Progenitor cell of endocrine pancreas (in vitro differentiated cells): ENCODE measurements around the gene GRHPR. TPM values are rescaled to one million over a fixed set of nuclear protein-coding genes. Genes with fewer than 3 reads are reported as not detected.

Source experiments
- DNase-seq: peaks from one replicate; pipeline ENCODE4 v3.0.0; 2021; ENCODE audit warnings: low spot score; ENCODE audit not compliant: unreplicated experiment
- H3K27ac Mint-ChIP-seq: 2 replicates; pipeline ENCODE4 v1.8.0; 2021; ENCODE audit warnings: mild to moderate bottlenecking, moderate library complexity, mixed read lengths
- H3K27me3 Mint-ChIP-seq: 2 replicates; pipeline ENCODE4 v1.8.0; 2021; ENCODE audit warnings: mixed read lengths
- H3K36me3 Mint-ChIP-seq: 2 replicates; pipeline ENCODE4 v1.8.0; 2022; ENCODE audit warnings: mixed read lengths; ENCODE audit not compliant: insufficient read depth
- H3K4me1 Mint-ChIP-seq: 2 replicates; pipeline ENCODE4 v1.8.0; 2021; ENCODE audit warnings: low read depth, mixed read lengths
- H3K4me3 Mint-ChIP-seq: 2 replicates; pipeline ENCODE4 v1.8.0; 2021; ENCODE audit warnings: low read depth, mild to moderate bottlenecking, moderate library complexity, mixed read lengths
- H3K9me3 Mint-ChIP-seq: 2 replicates; pipeline ENCODE4 v1.8.0; 2021; ENCODE audit warnings: low read depth, mixed read lengths
- total RNA-seq: library from RNA; stranded (reverse); gene quantifications from 2 replicates; pipeline ENCODE4 v1.2.1, GENCODE V29; 2021
- TF ChIP-seq, protein P1 (sequence below): fragments of 200-600 bp; sonication (generic); IDR thresholded peaks from one replicate; pipeline ENCODE4 v1.5.0; 2021; ENCODE audit warnings: antibody characterized with exemption, mild to moderate bottlenecking; ENCODE audit not compliant: unreplicated experiment

GRHPR gene
- total RNA-seq, 1 donor from 2014 or later: 98.0 TPM

DNA sequence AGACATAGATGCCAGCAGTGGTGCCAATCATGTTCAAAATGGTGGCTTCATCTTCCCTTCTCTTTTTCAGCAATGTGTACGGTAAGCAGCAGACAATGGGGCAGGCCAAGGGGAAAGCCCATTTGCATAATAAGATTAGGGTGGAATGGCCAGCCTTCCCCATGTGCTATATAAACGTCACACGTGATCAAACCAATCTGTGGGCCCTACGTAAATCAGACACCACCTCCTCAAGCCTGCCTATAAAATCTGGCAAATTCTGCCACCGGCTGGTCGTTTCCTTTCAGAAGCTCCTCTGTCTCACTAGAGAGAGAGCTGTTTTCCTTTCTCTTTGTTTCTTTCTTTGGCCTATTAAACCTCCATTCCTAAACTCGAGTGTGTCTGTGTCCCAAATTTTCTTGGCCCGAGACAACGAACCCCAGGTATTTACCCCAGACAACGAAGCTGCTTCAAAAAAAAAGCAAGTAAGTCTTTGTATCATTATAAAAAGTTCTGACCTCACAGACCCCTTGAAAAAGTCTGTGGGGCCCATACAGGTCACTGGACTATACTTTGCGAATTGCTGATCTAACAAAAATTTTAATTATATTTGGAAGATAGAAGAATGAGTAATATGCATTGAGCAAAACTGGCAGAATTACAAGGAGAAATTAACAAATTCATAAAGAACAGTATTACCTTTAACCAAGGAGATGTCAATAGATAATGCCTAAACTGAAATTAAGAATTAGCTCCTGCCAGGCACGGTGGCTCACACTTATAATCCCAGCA is 27.6 kb downstream of the GRHPR start:
- H3K27me3 Mint-ChIP-seq: no peaks in the 10 kb centered on the region
- TF ChIP-seq, protein P1, sequence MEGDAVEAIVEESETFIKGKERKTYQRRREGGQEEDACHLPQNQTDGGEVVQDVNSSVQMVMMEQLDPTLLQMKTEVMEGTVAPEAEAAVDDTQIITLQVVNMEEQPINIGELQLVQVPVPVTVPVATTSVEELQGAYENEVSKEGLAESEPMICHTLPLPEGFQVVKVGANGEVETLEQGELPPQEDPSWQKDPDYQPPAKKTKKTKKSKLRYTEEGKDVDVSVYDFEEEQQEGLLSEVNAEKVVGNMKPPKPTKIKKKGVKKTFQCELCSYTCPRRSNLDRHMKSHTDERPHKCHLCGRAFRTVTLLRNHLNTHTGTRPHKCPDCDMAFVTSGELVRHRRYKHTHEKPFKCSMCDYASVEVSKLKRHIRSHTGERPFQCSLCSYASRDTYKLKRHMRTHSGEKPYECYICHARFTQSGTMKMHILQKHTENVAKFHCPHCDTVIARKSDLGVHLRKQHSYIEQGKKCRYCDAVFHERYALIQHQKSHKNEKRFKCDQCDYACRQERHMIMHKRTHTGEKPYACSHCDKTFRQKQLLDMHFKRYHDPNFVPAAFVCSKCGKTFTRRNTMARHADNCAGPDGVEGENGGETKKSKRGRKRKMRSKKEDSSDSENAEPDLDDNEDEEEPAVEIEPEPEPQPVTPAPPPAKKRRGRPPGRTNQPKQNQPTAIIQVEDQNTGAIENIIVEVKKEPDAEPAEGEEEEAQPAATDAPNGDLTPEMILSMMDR: no peak
- DNase-seq: no peak
- no peaks in the 10 kb centered on the region for H3K9me3 Mint-ChIP-seq
- no peak overlapping the region for H3K27ac Mint-ChIP-seq
- H3K4me3 Mint-ChIP-seq: no peak overlapping the region
- peaks cover 9% of the 10 kb centered on the region for H3K4me1 Mint-ChIP-seq
- peaks cover 11% of the 10 kb centered on the region for H3K36me3 Mint-ChIP-seq

DNA sequence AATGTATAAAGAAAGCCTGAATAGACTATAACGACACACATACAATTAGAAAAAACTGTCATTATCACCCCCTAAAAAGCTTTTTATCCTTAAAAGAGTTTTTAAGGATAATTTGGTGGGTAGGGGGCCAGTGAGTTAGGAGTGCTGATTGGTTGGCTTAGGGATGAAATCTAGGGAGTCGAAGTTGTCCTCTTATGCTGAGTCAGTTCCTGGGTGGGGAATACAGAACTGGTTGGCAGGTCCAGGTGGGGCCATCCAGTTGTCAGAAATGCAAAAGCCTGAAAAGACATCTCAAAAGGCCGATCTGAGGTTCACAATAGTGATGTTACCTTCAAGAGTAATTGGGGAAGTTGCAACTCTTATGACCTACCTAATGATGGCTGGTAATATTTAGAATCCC is 29.1 kb downstream of the GRHPR start:
- Mint-ChIP-seq H3K36me3 (peaks cover 16% of the 10 kb centered on the region), H3K27ac (no peak overlapping the region), H3K9me3 (no peaks in the 10 kb centered on the region), H3K4me1 (peaks cover 5% of the 10 kb centered on the region), H3K4me3 (no peak overlapping the region), H3K27me3 (no peaks in the 10 kb centered on the region)
- no peak for DNase-seq
- TF ChIP-seq, protein P1: no peak

DNA sequence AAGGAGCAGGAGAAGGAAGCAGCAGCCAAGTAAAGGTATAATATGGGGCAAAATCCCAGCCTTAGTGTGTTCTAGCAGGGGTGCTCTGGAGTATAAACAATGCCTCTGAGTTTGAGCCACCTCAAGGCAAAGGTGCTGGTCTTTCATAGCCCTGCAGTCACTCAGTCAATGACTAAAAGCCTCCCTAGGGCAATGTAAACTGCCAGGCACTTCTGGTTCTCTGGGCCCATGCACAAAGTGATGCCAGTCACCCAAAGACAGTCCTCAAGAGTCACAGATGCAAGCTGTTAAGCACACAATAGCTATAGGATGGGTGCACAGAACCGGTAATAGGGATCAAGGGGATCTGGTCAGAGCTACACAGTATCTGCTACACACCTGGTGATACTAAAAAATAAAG is 30.1 kb downstream of the GRHPR start:
- H3K9me3 Mint-ChIP-seq: no peaks in the 10 kb centered on the region
- peaks cover 6% of the 10 kb centered on the region for H3K4me1 Mint-ChIP-seq
- no peak for DNase-seq
- TF ChIP-seq, protein P1: no peak
- no peaks in the 10 kb centered on the region for H3K27me3 Mint-ChIP-seq
- H3K4me3 Mint-ChIP-seq: no peak overlapping the region
- H3K27ac Mint-ChIP-seq: no peak overlapping the region
- H3K36me3 Mint-ChIP-seq: peaks cover 16% of the 10 kb centered on the region

DNA sequence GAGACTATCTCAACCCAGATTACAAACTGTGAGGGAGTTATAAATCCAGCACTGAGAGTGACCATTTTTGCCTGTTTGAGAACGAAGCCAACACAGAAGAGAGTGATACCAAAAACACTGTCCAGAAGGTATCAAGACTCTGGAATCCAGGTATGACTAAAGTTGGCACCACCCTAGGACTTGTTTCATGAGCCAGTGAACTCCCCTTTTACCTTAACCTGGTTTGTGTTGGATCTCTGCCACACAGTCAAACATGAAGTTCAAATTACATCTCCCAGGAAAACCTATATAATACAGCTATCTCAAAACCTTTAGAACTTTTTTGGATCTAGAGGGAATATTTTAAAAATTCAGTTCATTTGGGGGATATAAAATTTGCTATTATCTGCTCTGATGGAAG is 31.3 kb downstream of the GRHPR start:
- Mint-ChIP-seq H3K9me3 (no peaks in the 10 kb centered on the region), H3K27ac (no peak overlapping the region), H3K4me1 (peaks cover 6% of the 10 kb centered on the region), H3K36me3 (peaks cover 14% of the 10 kb centered on the region), H3K4me3 (no peak overlapping the region), H3K27me3 (no peaks in the 10 kb centered on the region)
- DNase-seq: no peak
- TF ChIP-seq, protein P1: no peak

DNA sequence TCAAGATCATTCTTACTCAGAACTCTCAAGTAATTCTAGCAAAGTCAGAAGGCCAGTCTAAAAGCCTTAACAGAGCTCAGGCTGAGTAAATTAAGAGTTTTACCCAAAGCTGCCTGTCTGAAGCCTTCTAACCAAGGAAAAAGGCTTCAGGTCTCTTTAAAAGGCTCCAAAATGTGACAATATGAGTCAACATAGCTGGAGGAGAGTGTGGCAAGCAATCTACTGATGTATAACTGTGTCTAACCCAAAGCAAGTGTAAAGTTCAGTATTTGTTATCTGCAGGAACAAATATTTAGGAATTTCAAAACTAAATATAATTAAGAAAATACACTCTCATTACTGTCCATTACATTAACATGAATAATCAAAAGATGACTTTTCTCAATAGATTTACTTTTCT is 31.7 kb downstream of the GRHPR start:
- Mint-ChIP-seq H3K36me3 (peaks cover 14% of the 10 kb centered on the region), H3K27ac (no peak overlapping the region), H3K9me3 (no peaks in the 10 kb centered on the region), H3K27me3 (no peaks in the 10 kb centered on the region), H3K4me3 (no peak overlapping the region), H3K4me1 (peaks cover 6% of the 10 kb centered on the region)
- DNase-seq: no peak
- TF ChIP-seq, protein P1: no peak
